GM19043 (cell line): Measurements from ENCODE around the gene ADD2.

ENCODE experiments used
- ATAC-seq: cut with Tn5 transposase; IDR thresholded peaks from one replicate; pipeline ENCODE4 v1.9.1; 2021; ENCODE audit warnings: low read depth; ENCODE audit not compliant: unreplicated experiment

ADD2 gene

GRCh38 chr2:70707706-70708105 lies 60.3 kb downstream of the ADD2 start:
- no peak for ATAC-seq

- ATAC-seq, result no peak
Measured at GRCh38 chr2:70706026-70706795, 61.8 kb downstream of the ADD2 start.

GRCh38 chr2:70705160-70705850 lies 62.7 kb downstream of the ADD2 start:
- no peak for ATAC-seq

GRCh38 chr2:70703900-70704549 lies 64.0 kb downstream of the ADD2 start:
- ATAC-seq, result no peak

- ATAC-seq, result no peak
Measured at GRCh38 chr2:70702711-70703395, 65.1 kb downstream of the ADD2 start.

- no peak for ATAC-seq
Measured at GRCh38 chr2:70698847-70699246, 69.2 kb downstream of the ADD2 start.

- no peak for ATAC-seq
Measured at GRCh38 chr2:70697603-70698383, 70.2 kb downstream of the ADD2 start.

- no peak for ATAC-seq
Measured at GRCh38 chr2:70696142-70696541, 71.9 kb downstream of the ADD2 start.

GRCh38 chr2:70692256-70692655 lies 75.7 kb downstream of the ADD2 start:
- no peak for ATAC-seq

GRCh38 chr2:70691497-70692140 lies 76.4 kb downstream of the ADD2 start:
- ATAC-seq, result no peak

- no peak for ATAC-seq
Measured at GRCh38 chr2:70690846-70691245, 77.2 kb downstream of the ADD2 start.

GRCh38 chr2:70688427-70688826 lies 79.6 kb downstream of the ADD2 start:
- no peak for ATAC-seq

GRCh38 chr2:70687461-70687795 lies 80.6 kb downstream of the ADD2 start:
- ATAC-seq, result no peak

GRCh38 chr2:70686577-70687460 lies 81.2 kb downstream of the ADD2 start:
- ATAC-seq, result no peak

- ATAC-seq, result no peak
Measured at GRCh38 chr2:70685771-70686171, 82.2 kb downstream of the ADD2 start.

- ATAC-seq, result no peak
Measured at GRCh38 chr2:70684846-70685622, 83.0 kb downstream of the ADD2 start.

GRCh38 chr2:70683455-70683854 lies 84.5 kb downstream of the ADD2 start:
- ATAC-seq, result no peak

- no peak for ATAC-seq
Measured at GRCh38 chr2:70680735-70681134, 87.3 kb downstream of the ADD2 start.
